D341Med (cell line): ENCODE measurements around the gene ANKRD60.
A peak's percentile ranks its signal among the peaks of the same experiment; 100 is the strongest.

Source experiments
- DNase-seq: peaks from one replicate; pipeline ENCODE4 v3.0.0; 2012; ENCODE audit warnings: low spot score

Gene ANKRD60

GRCh38 chr20:58223358-58223941 is 5.0 kb downstream of the ANKRD60 start:
- no peak for DNase-seq

GRCh38 chr20:58222446-58222845 is 6.0 kb downstream of the ANKRD60 start:
- DNase-seq = no peak

GRCh38 chr20:58219342-58219700 is 9.1 kb downstream of the ANKRD60 start:
- DNase-seq = no peak

- no peak for DNase-seq
These were observed 9.7 kb downstream of the ANKRD60 start for GRCh38 chr20:58218665-58219341.

GRCh38 chr20:58216334-58216733 is 12.1 kb downstream of the ANKRD60 start:
- DNase-seq = no peak

GRCh38 chr20:58215116-58215515 is 13.3 kb downstream of the ANKRD60 start:
- DNase-seq = no peak

- DNase-seq = no peak
These were observed 14.1 kb downstream of the ANKRD60 start for GRCh38 chr20:58214310-58214709.

GRCh38 chr20:58213716-58214115 is 14.7 kb downstream of the ANKRD60 start:
- no peak for DNase-seq

GRCh38 chr20:58213121-58213520 is 15.3 kb downstream of the ANKRD60 start:
- DNase-seq = no peak

- DNase-seq = no peak
These were observed 15.8 kb downstream of the ANKRD60 start for GRCh38 chr20:58212636-58213035.

- DNase-seq = no peak
These were observed 18.1 kb downstream of the ANKRD60 start for GRCh38 chr20:58210398-58210747.

- peak; percentile 96 for DNase-seq
These were observed 18.6 kb downstream of the ANKRD60 start for GRCh38 chr20:58209652-58210397.

- no peak for DNase-seq
These were observed 19.5 kb downstream of the ANKRD60 start for GRCh38 chr20:58208944-58209343.

GRCh38 chr20:58205850-58206249 is 22.6 kb downstream of the ANKRD60 start:
- no peak for DNase-seq

- no peak for DNase-seq
These were observed 26.4 kb downstream of the ANKRD60 start for GRCh38 chr20:58202044-58202443.

GRCh38 chr20:58201616-58202015 is 26.8 kb downstream of the ANKRD60 start:
- DNase-seq = no peak

GRCh38 chr20:58199469-58199868 is 29.0 kb downstream of the ANKRD60 start:
- no peak for DNase-seq

- DNase-seq = no peak
These were observed 29.5 kb downstream of the ANKRD60 start for GRCh38 chr20:58198901-58199355.

GRCh38 chr20:58198384-58198783 is 30.1 kb downstream of the ANKRD60 start:
- no peak for DNase-seq

GRCh38 chr20:58197185-58197469 is 31.3 kb downstream of the ANKRD60 start:
- no peak for DNase-seq

GRCh38 chr20:58196402-58197184 is 31.9 kb downstream of the ANKRD60 start:
- no peak for DNase-seq

GRCh38 chr20:58195047-58195446 is 33.4 kb downstream of the ANKRD60 start:
- DNase-seq = no peak
